Type B pancreatic cell (in vitro differentiated cells): ENCODE measurements around the gene AMY2A. TPM values are rescaled to one million over a fixed set of nuclear protein-coding genes. Genes with fewer than 3 reads are reported as not detected.

Experiments used
- total RNA-seq: library from RNA; stranded (reverse); gene quantifications from 2 replicates; pipeline ENCODE4 v1.2.1, GENCODE V29; 2021; ENCODE audit warnings: low replicate concordance

Gene AMY2A
- total RNA-seq, 1 donor from 2014 or later = not detected

Other genes starting within 250 kb of the AMY2A start
- gene RNPC3, start 91.7 kb upstream of the AMY2A start, total RNA-seq = 20.0 and 20.5 TPM in 2 replicates
- 7.0 and 7.5 TPM in 2 replicates for gene AMY2B, start 45.8 kb upstream of the AMY2A start, total RNA-seq
- gene AMY1A, start 38.3 kb downstream of the AMY2A start, total RNA-seq = not detected in 2 replicates
- gene AMY1B, start 78.8 kb downstream of the AMY2A start, total RNA-seq = not detected in 2 replicates
- not detected in 2 replicates for gene AMY1C, start 132.5 kb downstream of the AMY2A start, total RNA-seq